ENCODE data around the gene SYT2.
"Not testable (repeated sequence)": the region's sequence is repeated elsewhere in the genome, so short reads cannot be mapped to it uniquely, and the experiment has no call there.

SYT2 gene

DNA sequence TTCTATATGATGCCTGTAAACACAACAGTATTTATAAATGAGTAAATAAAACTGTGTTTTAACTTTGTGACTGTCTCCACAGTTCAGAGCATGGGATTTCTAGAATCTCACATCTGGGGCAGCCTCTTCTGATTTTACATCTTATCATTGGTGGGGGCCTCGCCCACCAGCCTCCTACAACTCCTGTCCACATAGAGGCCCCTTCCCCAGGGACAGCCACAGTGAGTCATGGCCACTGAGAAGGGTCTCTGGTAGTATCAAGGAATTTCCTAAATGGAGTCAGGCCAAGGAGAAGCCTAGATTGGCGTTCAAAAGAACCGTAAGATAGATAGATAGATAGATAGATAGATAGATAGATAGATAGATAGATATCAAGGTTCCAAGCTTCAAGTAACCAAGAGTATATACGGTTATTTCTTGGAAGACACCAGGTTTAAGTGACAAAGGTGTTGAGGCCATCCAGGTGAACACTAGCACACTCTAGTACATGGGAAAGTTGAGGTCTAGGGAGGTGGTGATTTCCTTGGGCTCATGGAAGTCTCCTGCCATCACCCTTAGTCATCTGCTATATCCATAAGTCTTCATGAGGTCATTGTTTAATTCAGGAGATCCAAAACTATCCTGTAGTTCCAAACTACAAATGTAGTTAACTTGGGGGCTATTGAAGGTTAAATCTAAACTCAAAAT, 121.6 kb downstream of the SYT2 start:
- no peak for FAIRE-seq

DNA sequence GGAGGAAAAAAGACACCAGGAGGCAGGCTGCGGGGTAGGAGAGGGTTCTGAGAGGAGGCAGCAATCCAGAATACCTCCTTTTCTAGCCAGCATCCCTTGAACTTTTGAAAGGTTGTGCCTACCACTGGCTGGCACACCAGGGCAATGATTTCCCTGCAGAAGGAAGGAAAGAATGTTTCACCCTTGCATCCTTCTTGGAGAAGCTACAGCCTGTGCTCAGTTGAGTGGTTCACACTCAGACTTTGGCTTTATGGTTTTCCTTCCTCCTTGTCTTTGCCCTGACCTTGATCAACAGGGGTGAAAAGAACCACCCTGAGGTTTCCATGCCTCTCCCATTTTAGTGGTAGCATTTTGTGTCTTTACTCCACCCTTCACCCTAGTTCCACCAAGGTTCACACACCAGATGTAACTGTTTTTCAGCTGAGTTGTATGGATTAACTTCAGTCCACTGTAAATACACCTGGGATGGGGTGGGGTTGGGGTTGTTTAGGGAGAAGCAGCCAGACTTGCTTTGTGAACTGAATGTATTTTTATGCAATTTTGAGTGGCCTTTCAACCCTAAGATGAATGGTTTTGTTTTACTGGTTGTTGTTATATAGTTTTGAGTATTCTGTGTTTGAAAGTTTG, 122.3 kb downstream of the SYT2 start:
- FAIRE-seq = no peak

DNA sequence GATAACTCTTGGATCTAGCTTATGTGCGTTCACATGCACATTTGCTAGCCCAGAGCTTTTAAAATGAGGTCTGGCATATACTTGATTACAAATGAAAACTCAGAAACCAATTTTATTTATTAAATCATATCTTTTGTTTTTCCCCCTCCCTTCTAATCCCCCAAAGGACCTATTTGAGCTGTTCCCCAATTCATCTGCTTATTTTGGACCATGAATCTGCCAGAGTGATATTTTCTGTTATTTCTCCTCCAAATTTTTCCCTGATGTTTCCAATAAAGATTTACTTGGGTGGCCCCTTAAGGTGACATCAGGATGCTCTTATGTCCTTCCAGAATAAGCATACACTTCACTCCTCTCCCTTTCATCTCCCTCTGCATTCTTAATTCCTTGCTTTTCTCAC, 123.4 kb downstream of the SYT2 start:
- FAIRE-seq = no peak

DNA sequence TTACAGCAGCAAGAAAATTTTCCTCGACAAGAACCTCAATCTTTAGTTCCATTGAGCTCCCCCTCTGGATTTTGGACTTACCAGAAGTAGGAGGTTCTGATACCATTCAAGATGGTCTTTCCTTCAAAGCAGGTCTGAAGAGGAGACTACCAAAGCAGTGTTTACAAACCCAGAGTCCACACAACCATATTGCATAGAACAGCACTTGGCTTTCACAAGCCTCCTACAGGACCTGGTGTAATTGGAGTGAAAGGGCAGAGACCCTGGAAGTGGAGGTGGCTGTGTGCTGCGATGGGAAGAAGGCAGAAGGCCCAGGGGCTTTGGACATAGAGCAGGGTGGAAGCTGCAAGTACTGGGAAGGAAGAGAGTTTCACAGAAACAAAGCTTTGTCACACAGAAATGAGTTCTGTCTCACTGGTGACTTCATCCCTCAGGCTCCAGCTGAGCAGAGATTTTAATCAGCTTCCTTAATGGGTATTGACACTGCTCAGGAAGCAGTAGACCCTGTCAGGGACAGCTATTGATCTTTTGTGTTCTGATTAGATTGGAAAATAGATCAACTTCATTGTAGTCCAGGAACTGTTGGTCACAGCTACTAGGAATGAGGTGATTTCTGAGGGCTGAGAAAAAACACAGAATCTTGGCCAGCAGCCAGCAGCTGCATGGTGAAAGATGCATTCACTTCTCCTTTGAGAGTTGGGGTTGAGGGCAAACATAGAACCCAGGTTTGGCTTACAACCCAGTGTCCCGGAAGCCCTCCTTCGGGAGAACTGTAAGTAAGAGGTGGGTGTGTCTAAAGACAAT, 124.0 kb downstream of the SYT2 start:
- no peak for FAIRE-seq

DNA sequence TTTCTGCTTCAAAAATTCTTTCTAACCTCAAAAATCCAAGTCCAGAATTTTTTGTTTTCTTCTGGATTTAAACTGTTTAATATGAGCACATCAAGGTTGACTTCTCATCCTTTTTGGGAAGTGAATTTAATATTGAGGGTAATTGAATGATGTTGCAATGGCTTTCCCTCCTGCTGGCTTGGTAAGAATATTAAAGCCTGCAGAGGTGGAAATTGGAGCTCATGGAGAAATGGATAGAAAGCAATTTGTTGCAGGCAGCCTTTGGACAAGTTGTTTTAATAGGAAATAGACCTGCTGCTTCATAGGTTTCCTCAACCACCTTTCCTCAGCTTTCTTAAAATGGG, 124.7 kb downstream of the SYT2 start:
- no peak for FAIRE-seq

DNA sequence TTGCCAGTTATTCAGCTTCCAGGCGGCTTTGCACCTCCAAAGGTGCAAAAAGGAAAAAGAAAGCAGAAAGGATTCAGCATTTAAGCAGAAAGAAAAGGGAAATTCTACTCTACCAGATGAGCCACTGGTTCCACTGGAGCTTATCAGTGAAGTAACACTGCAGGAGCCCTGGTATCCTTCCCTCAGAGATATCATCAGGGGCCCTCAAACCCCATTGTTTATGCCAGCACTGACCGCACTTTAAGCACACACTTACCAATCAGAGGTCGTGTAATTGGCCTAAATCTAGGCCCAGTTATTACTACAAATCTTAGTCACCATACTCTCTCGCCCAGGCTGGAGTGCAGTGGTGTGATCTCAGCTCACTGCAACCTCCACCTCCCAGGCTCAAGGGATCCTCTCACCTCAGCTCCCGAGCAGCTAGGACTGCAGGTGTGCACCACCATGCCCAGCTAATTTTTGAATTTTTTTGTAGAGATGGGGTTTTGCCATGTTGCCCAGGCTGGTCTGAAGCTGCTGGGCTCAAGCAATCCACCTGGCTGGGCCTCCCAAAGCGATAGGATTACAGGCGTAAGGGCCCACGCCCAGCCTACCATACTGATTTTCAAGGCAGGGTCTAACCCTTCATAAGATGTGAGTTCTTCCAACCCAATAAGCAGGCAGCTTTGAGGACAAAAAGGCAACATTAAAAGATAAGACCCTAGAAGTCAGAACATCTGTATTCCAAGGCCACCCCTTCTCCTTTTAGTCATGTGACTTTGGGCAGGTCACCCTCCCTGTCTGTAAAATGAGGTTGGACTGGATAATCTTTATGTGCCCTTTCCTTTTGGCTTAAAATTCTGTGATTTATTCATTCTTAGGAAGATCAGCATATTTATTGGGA, 125.3 kb downstream of the SYT2 start:
- FAIRE-seq = no peak

DNA sequence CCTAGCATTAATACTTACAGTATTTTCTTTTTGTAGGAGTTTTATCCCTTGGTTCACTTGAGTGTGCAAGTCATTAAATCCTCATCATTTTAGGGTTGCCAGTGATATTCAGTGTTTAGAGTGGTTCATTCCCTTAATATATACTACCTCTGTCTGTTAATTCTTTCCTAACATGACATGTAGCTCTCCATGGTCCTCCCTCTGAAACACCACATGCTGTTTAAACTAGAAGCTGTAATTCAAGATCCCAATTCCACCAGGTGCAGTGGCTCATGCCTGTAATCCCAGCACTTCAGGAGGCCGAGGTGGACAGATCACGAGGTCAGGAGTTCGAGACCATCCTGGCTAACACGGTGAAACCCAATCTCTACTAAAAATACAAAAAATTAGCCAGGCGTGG, 127.9 kb downstream of the SYT2 start:
- not testable (repeated sequence) for FAIRE-seq

DNA sequence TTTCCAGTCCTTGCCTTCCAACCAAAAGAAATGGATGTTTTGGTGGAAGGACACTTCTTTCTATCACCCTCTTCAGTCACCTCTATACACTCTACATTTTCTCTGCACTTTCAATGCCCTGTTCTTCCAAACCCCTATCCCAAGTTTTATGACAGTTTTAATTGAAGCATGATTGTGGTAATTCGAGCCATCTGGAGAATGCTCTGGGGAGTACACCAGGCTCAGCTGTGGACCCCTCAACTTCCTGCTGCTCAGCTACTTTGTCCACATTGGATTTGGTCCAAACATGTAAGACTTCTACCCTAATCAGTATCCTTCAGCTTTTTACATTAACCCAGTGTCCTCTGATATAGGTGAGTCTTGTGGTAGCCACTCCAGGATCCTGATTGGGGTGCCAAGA, 129.6 kb downstream of the SYT2 start:
- no peak for FAIRE-seq

DNA sequence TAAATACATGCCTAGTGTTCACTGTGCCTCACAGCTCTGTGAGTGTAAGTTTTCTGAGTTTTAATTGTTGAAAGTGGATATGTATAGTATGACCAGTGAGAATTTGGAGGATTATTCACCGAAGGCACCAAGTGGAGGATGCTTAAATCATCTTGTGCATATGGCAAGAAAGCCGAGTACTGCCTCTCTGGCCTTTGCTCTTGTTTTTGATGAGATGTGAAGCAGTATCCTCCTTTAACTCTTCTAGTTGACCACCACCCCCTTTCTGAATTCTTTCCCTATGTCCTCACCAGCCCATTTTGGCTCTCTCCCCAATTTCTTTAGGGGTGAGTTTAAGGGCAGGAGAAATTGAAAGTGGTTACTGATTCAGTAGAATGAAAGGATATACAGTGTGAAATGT, 130.4 kb downstream of the SYT2 start:
- FAIRE-seq = no peak

DNA sequence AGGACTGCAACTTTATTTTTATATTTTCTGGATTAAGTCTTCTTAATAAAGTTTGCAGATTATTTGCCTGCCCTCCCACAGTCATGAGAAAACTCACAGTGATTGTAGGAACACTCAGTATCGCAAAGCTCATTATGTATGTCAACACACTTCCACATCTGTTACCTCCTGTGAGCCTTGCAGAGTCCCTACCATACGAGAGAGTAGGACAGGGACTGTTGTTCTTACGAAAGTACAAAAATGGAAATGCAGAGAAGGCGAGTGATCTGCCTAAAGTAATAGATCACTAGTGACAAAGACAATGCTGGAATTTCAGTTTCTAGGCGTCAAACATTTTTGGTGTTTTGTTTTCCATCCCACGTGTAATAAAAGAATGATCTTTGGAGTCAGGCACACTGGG, 131.7 kb downstream of the SYT2 start:
- no peak for FAIRE-seq

DNA sequence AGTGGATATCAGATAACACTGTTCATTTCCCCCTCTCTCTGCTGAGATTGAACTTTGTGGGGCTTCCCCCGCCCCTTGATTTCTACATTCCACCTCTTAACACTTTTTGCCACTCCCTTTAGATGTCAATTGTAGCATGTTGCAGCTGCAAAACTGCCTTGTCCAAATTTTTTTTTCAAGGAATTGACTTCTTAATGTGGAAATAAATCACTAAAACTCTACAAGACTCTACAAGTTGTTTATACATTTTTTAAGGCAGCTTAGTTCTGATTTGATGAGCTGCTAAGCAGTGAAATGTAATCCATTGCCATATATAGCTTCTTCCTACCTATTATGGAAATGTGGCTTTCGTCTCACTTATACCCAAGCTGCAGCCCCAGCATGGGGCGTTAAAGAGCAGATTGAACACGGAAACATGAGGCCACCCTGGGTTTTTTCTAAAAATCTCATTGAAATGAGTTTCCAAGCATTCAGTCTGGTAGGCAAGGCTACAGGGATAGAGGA, 132.2 kb downstream of the SYT2 start:
- no peak for FAIRE-seq

DNA sequence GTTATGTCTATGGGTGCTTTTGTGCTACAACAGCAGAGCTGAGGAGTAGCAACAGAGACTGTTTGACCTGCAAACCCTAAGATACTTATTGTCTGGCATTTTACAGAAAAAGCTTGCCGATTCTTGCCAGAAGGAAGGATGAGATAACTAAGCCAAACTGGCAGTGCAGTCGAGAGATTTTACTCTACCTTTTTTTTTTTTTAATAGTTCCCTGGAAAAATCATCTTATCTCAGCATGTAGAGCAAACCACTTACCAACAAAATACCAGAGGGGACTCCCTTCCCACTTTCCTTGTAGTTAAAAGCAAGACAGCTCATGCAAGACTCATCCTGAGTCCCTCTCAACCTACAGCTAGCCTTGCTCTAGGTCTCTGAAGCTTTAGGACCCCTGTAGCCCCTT, 132.9 kb downstream of the SYT2 start:
- FAIRE-seq = no peak

DNA sequence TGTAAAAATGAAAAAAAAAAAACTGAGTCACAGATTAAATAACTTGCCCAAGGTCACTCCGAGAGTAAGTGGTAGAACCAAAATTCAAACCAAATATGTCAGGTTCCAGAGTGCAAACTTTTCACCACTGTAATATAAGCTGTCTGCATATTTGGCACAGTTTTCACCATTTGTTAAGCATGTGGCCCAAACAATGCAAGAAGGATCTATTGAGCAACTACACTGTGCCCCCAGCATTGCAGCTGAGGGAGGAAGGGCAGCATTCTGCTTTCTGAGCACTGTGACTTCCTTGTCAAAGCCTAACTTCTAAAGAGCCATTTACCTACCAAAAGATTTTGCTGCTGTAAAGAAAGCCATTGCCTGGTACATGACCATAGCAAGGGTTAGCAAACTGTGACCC, 133.4 kb downstream of the SYT2 start:
- no peak for FAIRE-seq

DNA sequence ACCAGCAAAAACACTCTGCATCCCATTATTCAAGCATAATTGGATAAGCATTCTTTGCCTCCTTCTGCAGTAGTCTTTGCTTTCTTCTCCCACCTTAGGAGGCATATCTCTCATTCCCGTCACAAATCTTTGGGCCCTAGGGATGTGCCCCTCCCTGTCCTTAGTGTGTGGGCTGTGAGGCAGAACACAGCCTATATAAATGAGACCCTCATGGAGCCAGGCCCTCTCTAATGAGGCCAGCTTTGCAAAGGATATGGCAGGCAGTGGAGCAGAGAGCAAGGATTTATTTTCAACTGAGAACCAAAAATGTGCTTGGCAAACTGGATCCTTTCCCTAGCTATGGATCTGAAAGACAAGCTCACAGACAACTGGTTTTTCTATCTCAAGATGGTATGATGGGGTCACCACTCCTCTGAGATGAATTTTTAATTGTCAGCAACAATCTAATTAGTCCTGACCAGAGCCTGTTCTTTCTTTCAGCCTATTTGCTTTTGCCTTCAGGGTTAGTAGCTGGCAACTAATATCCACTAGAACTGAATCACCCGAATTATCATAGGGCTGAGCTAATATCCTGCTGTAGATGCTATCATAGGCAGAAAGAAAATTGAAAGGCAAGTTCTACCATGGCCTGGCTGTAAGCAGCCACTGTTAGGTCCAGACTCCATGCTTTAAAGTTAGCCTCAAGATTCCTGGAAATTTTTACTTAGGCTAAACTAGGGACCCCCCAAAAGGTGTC, 134.2 kb downstream of the SYT2 start:
- no peak for FAIRE-seq

DNA sequence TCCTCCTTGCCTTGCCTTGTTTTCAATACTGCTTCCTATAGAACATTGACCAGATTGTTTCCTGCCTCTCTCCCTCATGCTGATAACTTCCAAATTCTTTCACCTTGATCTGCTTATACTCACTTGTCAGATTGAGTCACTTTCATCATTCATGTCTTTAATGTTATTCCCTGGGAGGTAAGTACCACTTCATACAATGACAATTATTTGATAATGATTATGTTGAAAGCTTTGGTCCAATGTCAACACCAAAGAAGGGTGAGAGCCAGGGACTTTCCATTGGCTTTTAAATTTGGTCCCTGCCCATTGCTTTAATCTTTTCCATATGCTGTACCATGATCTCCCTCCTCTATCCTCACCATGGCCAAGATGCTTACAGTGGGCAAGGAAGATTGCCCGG, 137.4 kb downstream of the SYT2 start:
- no peak for FAIRE-seq

DNA sequence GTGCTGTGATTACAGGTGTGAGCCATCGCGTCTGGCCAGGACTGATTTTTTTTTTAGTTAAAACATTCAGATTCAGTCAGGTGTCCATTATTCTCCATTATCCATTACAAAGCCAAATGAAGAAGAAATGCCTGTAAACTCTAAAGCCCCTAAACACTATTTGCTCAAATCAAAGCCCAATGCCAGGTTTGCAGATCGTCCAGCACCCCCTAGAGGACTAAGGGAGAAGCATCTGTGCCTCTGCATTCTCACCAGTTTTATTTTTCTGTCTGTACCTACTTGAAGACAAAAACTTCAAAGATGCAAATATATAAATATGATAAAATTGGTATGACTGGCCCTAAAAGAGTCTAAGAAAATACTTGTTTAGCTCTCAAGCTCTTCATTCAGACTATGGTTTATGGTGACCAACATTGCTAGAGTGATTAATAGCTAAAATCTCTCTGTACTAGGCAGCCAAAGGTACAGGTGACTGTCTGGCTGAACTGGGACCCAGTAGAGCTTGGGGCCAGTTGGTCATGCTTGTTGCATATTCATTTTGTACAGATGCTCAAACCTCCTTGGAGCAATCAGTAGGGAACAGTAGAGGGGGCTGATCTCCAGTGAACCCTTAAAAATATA, 138.4 kb downstream of the SYT2 start:
- no peak for FAIRE-seq

DNA sequence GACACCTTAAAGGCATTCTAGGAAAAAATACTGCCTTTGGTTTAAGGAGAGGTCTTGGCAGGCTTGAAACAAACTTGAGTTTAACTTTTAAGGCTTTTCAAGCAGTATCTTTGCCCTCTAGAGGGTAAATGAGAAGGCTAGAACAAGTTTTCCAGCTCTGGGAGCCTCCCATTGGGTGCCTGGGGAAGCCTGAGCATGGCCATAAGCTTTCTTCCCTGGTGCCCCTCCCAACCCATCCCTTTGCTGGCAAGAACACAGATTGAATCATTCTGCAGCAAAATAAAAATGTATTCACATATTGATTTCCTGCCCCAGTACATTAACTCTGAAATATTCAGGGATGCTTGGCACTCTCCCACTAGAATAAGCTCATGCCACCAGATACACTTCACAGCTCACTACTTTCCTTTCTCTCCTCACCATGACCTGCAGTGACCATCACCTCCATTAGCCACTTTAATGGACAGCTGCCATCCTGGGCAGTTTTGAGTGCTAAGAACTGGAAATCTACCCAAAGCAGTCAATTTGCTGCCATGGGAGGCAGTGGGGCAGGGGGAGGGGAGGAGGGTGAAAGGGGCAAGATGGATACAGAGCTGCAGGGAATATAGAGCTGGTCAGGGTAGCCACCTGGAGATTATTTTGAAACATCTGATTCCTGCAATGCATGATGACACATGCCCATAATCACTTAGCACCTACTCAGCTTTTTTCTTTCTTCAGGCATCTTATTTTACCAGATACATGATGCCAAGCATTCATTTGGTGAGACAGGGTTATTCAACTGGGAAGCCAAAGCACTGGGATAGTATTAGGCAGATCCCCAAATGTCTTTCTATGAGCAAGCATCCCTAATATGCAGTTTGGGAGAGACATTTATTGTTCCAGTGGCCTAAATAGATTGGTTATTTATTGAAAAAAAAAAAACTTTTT, 140.6 kb downstream of the SYT2 start:
- FAIRE-seq = no peak

DNA sequence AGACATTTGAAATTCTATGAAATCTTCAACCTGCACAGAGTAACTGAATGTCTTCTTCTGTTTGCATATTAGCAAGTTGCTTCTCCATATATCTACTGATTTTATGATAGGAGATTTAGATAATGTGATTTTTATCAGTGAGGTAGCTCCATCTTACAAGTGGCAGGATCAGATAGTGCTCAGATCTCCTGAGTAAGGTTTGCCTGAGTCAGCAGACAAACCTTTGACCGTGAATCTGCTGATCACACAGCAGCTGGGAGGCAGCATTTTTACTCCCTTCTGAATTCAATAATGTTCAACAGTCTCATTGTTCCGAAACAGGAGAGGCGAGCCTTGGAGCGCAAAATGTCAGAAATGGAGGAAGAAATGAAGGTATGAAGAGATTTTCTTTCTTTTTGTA, 141.4 kb downstream of the SYT2 start:
- no peak for FAIRE-seq

DNA sequence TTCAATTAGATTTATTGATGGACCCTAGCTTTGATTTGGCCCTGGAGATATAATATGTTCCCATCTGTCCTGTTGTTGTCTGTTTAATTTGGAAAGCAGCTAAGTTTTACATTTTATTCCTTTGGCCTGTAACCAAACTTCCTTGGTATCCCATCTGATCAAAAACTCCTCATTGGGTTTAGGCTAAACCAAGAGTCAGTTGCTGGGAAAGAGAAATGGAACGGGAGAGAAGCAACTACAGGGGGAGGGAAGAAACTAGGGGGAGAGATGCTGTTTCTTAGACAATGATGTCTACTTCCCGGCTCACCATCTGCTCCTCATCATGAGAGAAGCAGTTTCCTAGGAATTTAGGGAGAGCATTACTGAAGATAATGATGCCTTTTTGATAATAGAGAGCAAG, 141.8 kb downstream of the SYT2 start:
- no peak for FAIRE-seq

DNA sequence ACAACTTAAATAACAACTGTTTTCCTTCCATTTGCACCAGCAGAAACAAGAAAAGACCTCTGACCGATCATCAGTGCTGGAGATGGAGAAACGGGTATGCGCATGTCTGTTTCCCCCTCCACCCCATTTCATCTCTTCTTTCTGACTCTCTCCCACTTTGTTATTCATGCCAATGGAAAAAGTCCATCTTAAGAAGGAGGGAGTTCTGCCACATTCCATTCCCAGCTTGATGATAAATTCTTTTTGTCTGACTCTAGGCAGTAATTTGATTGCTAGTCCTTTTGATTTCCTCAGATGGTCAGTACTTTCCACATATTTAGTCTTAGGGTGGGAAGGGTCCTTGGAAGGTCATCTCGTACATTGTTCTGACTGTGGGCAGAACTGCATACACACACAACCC, 142.5 kb downstream of the SYT2 start:
- no peak for FAIRE-seq
